Pulmonary artery endothelial cell (primary cell): ENCODE results near the gene ZC2HC1B. TPM values are rescaled to one million over a fixed set of nuclear protein-coding genes. Genes with fewer than 3 reads are reported as not detected.

ENCODE experiments used
- DNase-seq: peaks from one replicate; pipeline ENCODE4 v3.0.0-alpha.2; 2011; ENCODE audit warnings: low read depth, low spot score
- total RNA-seq: library from RNA; depleted of rRNA; stranded (reverse); fragments of >200 nt; gene quantifications from 2 replicates; pipeline ENCODE4 v1.2.3, GENCODE V29; 2014

The ZC2HC1B gene
- total RNA-seq, 1 donor from 2014 or later: not detected

- DNase-seq: no peak
These were observed 70.1 kb downstream of the ZC2HC1B start for GRCh38 chr6:143934331-143934730.

GRCh38 chr6:143934867-143935266, 70.6 kb downstream of the ZC2HC1B start:
- no peak for DNase-seq

GRCh38 chr6:143936347-143936746, 72.1 kb downstream of the ZC2HC1B start:
- no peak for DNase-seq

GRCh38 chr6:143936778-143937667, 72.7 kb downstream of the ZC2HC1B start:
- DNase-seq: no peak

- DNase-seq: no peak
These were observed 73.3 kb downstream of the ZC2HC1B start for GRCh38 chr6:143937668-143937970.

- no peak for DNase-seq
These were observed 75.1 kb downstream of the ZC2HC1B start for GRCh38 chr6:143939364-143939763.

- DNase-seq: no peak
These were observed 75.8 kb downstream of the ZC2HC1B start for GRCh38 chr6:143940011-143940597.

- no peak for DNase-seq
These were observed 77.8 kb downstream of the ZC2HC1B start for GRCh38 chr6:143941852-143942627.

- no peak for DNase-seq
These were observed 83.9 kb downstream of the ZC2HC1B start for GRCh38 chr6:143948208-143948607.

GRCh38 chr6:143949535-143949934, 85.3 kb downstream of the ZC2HC1B start:
- no peak for DNase-seq

GRCh38 chr6:143949962-143950361, 85.7 kb downstream of the ZC2HC1B start:
- no peak for DNase-seq

GRCh38 chr6:143950875-143951274, 86.6 kb downstream of the ZC2HC1B start:
- DNase-seq: no peak

- no peak for DNase-seq
These were observed 87.9 kb downstream of the ZC2HC1B start for GRCh38 chr6:143952060-143952778.

GRCh38 chr6:143952947-143953701, 88.8 kb downstream of the ZC2HC1B start:
- no peak for DNase-seq

GRCh38 chr6:143953922-143954321, 89.6 kb downstream of the ZC2HC1B start:
- DNase-seq: no peak

GRCh38 chr6:143955971-143956370, 91.7 kb downstream of the ZC2HC1B start:
- no peak for DNase-seq

- DNase-seq: no peak
These were observed 93.5 kb downstream of the ZC2HC1B start for GRCh38 chr6:143957679-143958274.

- DNase-seq: no peak
These were observed 94.6 kb downstream of the ZC2HC1B start for GRCh38 chr6:143958839-143959399.

GRCh38 chr6:143959927-143960326, 95.7 kb downstream of the ZC2HC1B start:
- no peak for DNase-seq

GRCh38 chr6:143961066-143961465, 96.8 kb downstream of the ZC2HC1B start:
- DNase-seq: no peak
